ENCODE results near the gene PID1.
"Not testable (repeated sequence)": the region's sequence is repeated elsewhere in the genome, so short reads cannot be mapped to it uniquely, and the experiment has no call there.

PID1 gene

DNA sequence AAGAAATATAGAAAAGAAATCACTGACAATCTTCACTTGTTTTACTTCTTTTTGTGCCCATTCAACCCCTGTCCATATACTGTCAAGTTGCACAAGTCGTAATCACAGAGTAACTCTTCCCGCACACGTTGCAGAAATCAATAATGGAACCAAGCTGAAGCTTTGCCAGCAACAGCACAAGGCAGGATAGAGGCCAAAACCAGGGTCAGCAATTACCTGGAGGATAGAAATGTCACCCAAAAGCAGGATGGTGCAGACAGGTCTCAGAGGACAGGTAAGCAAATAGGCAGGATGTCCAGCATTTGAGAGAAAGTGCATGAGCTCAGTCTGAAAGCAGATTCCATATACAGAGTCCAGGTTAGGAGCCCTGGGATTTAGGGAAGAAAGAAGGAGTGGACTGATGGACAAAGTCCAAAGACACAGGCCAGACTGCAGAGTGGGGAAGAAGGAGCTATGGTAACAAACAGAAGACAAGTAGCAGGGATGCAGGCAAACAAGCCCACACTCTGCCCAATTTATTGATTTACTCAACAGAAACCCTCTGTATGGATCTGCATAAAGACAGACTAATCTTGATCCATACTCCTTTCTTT, 52.7 kb downstream of the PID1 start:
- DNase-seq (ENCODE audit: low read depth in 2 of 2) = no peak

DNA sequence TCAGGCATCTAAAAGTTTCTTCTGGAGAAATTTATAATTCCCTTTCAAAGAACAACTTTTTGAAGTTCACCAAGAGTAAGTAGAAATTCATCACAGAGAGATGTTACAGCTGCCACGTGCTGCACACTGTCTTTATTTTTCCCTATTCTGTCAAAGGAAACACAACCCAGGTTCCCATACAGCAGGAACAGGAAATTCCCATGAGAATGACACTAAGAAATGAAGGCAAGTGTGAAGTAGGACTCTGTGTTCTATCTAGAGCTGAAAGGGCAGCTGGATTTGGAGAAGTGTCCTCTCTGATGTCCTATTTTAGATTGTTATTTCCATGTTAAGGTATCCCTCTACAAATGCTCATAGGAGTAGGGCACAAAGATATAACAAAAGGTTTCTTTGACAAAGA, 58.8 kb downstream of the PID1 start:
- DNase-seq (ENCODE audit: low read depth in 2 of 2) = no peak

DNA sequence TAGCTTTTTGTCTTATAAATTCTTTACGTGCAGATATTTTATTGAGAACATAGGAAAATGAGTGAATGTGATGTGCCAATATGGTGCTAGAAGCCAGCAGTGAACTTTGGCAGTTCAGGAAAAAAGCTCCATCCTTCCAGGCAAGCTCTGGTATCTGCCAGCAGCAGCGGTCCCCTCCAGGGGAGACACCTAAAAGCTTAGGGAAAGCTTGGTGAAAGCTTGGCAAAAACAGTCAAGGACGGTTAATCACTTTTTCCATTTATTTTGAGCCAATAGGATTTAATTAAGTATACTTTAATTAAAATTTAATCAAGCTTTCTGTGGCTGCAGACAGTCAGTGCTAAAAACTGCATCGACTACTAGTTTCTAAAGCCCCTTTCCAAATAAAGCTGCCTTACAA, 60.4 kb downstream of the PID1 start:
- DNase-seq (ENCODE audit: low read depth in 2 of 2) = no peak

DNA sequence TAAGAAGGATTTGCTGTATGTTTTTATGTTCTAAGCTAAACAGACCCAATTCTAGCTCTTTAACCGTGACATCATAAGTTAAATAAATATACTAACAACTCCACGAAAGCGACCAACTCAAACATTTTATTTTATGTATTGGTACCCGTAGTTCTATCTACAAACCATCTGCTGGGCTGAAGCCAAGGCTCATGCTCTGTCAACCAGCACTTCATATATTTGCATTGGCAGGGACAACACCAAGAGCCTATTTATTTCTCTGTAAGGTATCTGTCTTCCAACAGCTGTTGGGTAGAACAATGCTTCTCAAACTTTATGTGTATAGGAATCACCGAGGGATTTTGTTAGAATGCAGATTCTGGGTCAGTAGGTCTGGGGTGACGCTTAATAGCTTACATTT, 64.5 kb downstream of the PID1 start:
- no peak for DNase-seq (ENCODE audit: low read depth in 2 of 2)

DNA sequence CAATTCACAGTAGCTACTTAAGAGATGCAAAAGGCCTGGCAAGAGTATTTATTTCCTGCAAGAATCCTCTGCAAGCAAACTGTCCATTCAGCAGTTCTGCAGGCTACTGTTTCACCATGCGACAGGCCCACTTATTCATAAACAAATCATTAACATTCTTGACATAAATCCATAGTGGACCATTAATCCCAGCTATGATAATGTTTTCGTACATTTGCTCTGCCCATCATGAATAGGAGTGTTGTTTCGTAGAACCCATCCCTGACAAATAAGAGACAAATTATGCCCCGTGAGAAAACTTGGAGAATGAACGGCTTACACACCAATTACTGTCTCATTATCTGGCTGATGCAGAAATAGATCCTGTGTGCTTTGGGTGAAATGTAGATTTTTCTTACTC, 65.4 kb downstream of the PID1 start:
- no peak for DNase-seq (ENCODE audit: low read depth in 2 of 2)

DNA sequence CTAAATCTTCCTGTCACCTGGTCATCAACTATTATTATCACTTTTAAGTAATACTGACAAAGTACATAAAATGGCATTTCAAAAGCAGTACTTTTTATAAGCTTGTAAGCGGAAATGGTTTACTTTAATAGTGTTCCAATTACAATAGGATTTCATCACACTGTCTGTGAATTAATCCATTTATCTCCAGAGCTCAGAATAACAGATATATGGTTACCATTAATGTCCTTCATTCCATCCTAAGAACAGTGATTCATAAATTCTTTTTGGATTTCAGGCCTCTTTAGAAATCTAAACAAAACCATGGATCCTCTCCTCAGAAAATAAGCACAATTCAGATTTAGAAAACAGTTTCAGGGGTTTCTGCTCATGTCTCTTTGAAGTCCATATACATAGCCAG, 68.4 kb downstream of the PID1 start:
- DNase-seq (ENCODE audit: low read depth in 2 of 2) = no peak

DNA sequence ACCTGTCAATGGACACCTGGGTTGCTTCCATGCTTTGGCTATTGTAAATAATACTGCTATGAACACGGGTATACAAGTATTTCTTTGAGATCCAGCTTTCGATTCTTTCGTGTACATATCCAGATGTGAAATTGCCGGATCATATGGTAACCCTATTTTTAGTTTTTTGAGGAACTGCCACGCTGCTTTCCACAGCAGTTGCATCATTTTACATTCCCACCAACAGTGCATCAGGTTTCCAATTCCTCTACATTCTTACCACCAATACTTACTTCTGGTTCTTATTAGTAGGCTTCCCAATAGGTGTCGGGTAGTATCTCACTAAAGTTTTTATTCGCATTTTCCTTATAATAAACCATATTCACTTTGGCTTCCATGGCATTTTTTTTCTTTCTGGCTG, 69.6 kb downstream of the PID1 start:
- DNase-seq (ENCODE audit: low read depth in 2 of 2) = no peak

DNA sequence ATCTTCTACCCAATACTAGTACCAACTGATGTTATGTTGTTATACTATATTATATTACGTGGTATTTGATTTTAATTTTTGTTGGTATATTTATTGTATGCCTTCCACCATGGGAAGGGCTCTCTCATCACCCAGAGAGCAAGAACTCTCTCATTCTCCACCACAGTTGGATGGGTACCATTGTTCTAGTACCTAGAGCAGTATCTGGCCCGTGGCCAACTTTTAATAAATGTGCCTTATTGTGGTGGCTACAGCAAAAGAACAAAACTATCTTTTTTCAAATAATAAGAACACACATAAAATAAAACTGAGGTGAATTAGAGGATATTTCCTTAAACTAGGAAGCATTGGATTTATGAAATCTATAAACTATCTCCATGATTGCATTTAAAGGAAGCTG, 71.8 kb downstream of the PID1 start:
- DNase-seq (ENCODE audit: low read depth in 2 of 2) = no peak

DNA sequence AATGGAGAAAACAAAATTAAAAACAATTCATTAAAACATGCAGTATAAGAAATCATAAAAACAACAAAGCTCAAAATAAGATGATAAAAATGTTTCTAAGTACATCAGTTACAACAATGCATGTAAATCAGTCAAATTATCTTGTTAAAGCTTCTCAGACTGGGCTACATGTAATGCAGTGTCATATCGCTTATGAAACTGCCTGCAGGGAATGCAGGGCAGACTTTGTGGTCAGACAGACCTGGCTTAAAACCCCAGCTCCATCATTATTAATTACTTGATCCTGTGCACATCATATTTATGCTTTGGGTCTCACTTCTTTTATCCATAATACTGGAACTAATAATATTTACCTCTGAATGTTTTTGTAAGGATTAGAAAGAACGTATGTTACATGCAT, 74.6 kb downstream of the PID1 start:
- DNase-seq (ENCODE audit: low read depth in 2 of 2) = no peak

DNA sequence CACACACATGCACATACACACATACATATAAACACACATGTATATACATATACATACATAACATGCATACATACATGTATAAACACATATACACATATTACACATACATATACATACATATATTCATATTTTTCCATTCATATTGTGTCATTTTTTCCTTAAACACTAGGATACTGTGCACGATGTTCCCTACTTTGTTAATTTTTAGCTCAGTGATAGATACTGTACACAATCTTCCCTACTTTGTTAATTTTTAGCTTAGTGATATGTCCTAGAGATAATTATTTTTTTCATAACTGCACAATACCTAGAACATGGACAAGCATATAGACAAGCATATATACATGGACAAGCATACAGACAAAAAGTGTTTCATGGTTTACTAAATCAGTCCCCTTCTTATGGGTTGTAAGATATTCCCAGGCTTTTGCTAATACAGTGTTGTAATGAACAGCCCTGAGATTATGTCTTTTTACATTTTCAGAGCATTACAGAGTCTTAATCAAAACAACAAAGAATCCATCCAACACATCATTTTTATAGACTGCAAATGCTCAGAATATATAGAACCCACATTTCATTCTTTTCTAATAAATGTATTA, 75.6 kb downstream of the PID1 start:
- DNase-seq (ENCODE audit: low read depth in 2 of 2) = no peak

DNA sequence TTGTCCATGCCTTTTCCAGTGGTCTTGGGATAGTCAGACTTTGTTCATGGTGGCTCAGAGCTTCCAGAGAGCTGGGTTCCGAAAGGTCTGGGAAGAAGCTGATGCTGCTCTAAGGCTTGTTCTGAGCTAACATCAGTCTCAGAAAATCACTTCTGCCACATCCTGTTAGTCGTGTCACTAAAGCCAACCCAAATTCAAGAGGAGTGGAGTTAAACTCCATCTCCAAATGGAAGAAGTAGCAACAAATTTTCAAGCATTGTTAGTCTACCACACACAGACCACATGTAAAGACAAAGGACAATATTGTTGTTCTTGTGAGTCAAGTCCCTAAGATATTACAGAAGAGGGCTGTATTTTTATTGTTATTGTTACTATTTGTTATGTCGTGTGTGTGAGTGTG, 77.8 kb downstream of the PID1 start:
- no peak for DNase-seq (ENCODE audit: low read depth in 2 of 2)

DNA sequence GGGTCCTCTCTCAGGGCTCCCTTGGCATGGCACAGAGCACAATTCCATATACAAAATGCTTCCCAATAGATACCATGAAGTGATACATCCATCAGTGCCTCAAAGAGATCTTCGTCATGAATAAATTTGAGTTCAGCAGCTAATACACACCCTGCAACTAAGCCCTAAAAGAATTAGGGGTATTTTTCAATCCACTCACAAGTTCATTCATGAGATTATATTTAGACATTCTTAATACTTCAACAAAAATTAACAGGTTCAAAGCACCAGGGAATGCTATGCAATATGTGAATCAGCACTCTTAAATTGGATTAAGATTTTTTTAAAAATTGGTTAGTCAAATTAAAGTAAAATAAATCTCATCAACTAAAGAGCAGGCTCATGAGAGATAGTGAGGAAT, 79.7 kb downstream of the PID1 start:
- DNase-seq (ENCODE audit: low read depth in 2 of 2) = no peak

DNA sequence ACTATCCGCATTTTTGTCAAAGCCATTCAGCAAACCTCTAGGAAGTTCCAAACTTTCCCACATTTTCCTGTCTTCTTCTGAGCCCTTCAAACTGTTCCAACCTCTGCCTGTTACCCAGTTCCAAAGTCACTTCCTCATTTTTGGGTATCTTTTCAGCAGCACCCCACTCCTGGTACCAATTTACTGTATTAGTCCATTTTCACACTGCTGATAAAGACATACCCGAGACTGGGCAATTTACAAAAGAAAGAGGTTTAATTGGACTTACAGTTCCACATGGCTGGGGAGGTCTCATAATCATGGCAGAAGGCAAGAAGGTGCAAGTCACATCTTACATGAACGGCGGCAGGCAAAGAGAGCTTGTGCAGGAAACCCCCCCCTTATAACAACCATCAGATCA, 84.0 kb downstream of the PID1 start:
- DNase-seq (ENCODE audit: low read depth in 2 of 2) = not testable (repeated sequence)

DNA sequence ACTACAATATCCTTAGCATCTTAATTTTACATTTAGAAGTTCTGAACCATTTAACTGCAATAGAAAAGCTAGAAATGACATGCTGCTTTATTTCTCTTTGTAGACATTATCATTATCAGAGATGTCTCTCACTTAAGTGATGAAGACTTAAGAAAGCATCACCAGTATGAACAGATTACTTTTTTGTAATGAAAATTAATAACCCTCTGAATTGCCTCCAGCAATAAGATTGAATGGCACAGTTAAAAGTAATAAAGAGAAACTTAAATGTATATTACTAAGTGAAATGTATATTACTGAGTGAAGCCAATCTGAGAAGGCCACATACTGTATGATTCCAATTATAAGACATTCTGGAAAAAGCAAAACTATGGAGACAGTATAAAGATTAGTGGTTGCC, 89.4 kb downstream of the PID1 start:
- no peak for DNase-seq (ENCODE audit: low read depth in 2 of 2)

DNA sequence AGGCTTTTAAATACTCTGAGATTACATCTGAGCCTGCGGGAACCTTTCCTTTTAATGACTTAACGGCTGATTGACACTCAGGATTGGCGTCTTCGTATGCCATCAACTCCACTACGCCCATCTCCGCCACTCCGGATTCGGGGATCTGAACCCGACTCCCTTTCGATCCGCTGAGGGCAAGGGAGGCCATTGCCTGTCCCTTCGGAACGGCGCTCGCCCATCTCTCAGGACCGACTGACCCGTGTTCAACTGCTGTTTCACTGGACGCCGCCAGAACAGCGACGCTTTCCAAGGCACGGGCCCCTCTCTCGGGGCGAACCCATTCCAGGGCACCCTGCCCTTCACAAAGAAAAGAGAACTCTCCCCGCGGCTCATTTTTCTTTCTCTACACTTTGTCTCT, 90.4 kb downstream of the PID1 start:
- DNase-seq (ENCODE audit: low read depth in 2 of 2) = no peak

DNA sequence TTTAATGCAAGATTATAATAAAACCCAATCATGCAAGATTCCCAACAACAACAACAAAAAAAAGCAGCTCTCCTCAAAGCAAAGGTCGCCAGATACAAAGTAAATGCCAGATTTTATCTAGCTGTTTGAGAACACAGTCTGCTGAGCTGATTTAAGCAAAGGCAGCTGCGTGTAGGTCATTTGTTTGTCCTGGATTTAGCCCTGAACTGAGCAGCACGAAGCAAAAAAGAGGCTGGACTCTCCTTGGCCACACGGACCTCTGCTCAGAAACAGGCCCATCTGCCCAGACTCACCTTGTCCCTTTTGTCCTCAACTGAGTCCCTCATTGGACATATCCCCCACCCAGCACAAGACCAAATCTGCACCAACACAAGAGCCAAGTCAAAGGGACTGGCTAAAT, 91.5 kb downstream of the PID1 start:
- no peak for DNase-seq (ENCODE audit: low read depth in 2 of 2)

DNA sequence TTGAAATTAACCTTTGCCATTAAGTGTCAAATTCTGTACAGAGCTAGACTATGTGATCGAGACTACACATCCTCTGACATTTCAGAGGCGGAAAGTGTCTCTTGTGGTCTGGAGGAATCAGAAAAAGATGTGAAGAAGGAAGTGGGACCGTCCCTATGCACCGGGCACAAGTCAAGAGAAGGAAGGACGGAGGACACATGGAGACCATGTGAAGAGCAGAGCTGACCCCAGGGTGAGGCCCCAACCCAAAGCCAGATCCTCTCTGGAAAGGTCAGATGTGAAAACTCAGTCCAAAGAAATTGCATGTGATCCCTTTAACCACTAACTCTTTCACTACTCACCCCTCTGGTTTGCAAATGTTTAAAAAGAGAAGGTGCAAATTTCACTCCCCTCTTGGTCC, 92.4 kb downstream of the PID1 start:
- DNase-seq (ENCODE audit: low read depth in 2 of 2) = no peak

DNA sequence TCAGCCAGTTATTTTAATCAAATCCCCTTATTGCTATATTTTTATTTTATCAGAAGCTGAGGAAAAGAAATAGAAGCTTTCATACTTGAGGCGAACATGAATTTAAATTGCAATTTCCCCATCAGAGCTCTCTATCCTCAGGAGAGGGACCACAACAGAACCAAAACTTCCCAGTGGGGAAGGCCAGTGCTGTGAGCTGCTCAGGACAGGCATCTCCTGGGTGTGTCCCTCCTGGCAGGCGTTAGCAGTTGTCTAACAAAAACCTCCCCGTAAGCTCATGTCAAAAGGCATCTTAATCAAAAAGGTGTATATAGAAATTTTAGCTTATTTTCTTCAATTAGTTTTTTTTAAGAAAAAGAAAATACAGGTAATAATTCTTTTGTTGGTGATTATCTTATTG, 93.0 kb downstream of the PID1 start:
- no peak for DNase-seq (ENCODE audit: low read depth in 2 of 2)

DNA sequence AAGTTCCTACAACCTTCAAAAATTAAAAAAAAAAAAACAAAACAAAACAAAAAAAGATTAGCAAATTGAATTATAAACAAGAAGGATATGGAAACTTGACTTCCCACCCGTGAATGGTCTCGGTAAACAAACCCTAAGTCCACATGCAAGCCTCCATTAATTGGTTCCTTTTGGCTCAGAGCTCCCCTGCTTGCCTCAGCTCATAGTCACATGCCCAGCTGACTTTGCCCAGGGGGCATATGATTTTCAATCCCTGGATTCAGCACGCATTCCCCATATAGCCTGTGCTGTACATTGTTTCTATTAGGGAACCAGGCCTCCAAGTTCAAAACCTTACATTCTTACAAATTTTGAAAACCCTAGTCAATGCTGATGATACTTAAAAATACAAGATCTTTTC, 95.0 kb downstream of the PID1 start:
- no peak for DNase-seq (ENCODE audit: low read depth in 2 of 2)

DNA sequence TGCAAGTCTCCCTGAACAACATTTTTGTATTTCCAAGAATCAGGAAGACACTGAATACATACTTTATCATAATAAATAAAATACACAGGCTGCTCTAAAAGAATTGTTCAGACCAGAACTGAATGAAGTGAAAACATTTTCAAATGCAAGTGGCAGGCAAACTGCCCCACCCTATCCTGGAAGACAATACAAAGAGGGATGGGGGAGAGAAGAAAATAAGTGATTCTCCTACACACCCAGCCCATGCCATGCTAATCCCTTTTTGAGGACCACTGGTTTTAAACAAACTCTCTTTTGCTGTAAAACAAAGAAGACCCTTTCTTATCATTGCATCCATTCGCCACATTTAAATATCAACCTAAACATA, 95.6 kb downstream of the PID1 start:
- DNase-seq (ENCODE audit: low read depth in 2 of 2) = no peak

DNA sequence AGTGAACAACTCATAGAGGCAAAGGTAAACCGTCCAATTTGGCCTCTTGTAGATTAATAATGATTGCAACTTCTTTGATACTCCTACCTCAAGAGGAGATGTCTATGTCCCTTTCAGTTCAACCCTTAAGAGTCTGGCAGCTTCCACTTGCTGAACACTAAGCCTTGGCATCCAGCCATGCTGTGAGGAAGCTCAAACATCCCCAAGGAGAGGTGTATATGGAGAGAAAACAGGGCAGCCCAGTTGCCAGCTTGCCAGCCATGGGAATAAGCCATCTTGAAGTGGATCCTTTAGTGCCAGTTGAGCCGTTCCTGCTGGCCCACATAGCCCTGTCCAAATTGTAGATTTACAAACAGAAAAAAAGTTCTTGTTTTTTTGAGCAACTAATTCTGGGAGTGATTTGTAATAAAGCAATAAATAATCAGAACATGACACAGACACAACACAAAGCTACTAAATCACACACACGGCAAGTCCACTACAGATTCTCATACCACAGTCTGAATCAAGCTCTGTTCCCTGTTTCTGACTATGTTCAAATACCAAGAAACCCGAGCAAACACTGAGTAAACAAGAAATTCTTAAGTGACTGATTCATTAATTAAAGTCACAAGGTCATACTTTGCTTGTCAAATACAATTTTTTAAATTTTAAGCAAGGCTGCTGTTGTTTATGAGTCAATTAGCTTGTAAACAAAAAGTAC, 96.1 kb downstream of the PID1 start:
- DNase-seq (ENCODE audit: low read depth in 2 of 2) = no peak

DNA sequence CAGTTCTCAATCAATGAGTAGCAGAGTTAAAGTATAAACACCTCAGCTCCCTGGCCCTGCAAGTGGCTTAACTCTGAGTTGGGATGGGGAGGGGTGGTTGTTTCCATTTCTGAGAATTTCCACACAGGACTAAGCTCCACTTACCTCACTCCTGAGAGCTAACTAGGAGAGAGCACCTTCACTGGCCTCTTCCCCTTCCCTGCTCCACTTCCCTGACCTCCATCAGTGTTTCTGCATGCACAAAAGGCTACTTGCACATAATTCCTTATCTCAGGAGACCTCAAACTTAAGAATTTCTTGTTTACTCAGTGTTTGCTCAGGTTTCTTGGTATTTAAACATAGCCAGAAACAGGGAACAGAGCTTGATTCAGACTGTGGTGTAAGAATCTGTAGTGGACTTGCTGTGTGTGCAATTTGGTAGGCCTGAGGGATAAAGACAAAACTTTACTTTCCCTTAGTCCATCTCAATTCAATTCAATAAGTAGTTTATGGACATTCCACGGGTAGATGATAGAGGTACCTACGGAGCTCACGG, 97.2 kb downstream of the PID1 start:
- no peak for DNase-seq (ENCODE audit: low read depth in 2 of 2)

DNA sequence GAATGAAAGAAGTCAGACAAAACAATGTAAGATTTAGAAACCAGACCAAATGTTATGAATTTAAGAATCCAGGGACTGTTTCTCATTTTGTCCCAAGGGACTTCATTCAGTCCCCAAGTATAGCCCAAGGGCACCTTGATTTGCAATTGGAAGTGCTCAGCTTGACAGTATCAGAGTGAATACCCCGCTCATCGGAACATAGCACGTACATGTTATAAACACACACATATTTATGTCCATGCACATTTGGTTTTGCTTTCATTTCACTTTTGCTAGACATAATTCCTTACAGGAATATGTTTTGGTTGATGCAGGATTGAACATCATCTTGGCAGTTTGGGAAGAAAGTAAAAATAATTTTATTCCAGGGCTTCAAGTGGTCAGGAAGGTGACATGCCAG, 100.2 kb downstream of the PID1 start:
- no peak for DNase-seq (ENCODE audit: low read depth in 2 of 2)

DNA sequence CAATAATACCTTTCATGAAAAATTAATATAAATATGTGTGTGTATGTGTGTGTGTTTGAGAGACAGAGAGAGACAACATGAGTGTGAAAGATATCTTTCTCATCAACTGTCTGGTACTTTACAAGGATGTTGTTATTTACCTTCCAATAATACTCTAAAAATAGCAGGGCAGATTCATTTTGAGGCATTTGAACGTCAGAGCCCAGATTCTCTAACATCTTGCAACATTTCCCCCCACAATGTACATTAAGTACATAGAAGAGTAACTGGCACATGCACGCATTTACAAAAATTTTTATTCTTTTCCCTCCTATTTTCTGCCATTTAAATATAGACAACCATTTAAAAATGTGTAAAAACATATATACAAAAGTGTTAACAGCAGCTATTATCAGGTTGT, 100.9 kb downstream of the PID1 start:
- no peak for DNase-seq (ENCODE audit: low read depth in 2 of 2)
